A549 treated with AZD9567 at 1 μM for 4 hours (cell line): ENCODE measurements around the gene TBC1D3E. TPM values are rescaled to one million over a fixed set of nuclear protein-coding genes. Genes with fewer than 3 reads are reported as not detected.

Experiments
- total RNA-seq: library from RNA; stranded (reverse); fragments of 200-300 nt; extraction: Qiagen RNA extraction; gene quantifications from 5 replicates; pipeline ENCODE4 v1.2.3, GENCODE V29; 2022; ENCODE audit not compliant: insufficient read depth

The TBC1D3E gene
- total RNA-seq, result 0.08 TPM in 1 of 5 replicates, not detected in the others

GRCh38 chr17:38127651-38128050 lies at the start of gene TBC1D3E:
TSS of gene TBC1D3E (plus strand) at chr17:38127951. CDS start at chr17:38129496, 1,545 bp downstream.

Other genes with a start within 250 kb of the TBC1D3E start
- not detected in 5 replicates for gene TBC1D3K, start 203.5 kb upstream of the TBC1D3E start, total RNA-seq
- 11.2 to 15.1 TPM (median 13.1 TPM) in 5 replicates for gene TBC1D3L, start 138.9 kb upstream of the TBC1D3E start, total RNA-seq
- 0.09 to 0.11 TPM in 2 of 5 replicates, not detected in the others for gene TBC1D3D, start 124.0 kb upstream of the TBC1D3E start, total RNA-seq
- gene TBC1D3C, start 59.3 kb upstream of the TBC1D3E start, total RNA-seq, result not detected in 5 replicates
- gene TBC1D3, start 64.6 kb downstream of the TBC1D3E start, total RNA-seq, result not detected in 5 replicates
- 57.6 to 65.9 TPM (median 58.6 TPM) in 5 replicates for gene MRPL45, start 169.2 kb downstream of the TBC1D3E start, total RNA-seq
- gene GPR179, start 216.0 kb downstream of the TBC1D3E start, total RNA-seq, result 0.03 to 0.05 TPM (median 0.05 TPM) in 4 of 5 replicates, not detected in the other
- 12.6 to 21.2 TPM (median 16.2 TPM) in 5 replicates for gene SOCS7, start 223.9 kb downstream of the TBC1D3E start, total RNA-seq